WTC11 (cell line): ENCODE data around the gene TFDP1. TPM values are rescaled to one million over a fixed set of nuclear protein-coding genes. Genes with fewer than 3 reads are reported as not detected.

Experiments used
- ATAC-seq: fragments of 200-7000 bp; cut with Tn5 transposase; 2 replicates; pipeline ENCODE4 v1.10.0; 2021; ENCODE audit warnings: mild to moderate bottlenecking, moderate library complexity
- CTCF ChIA-PET: fragments of 300-600 bp; sonication (Branson Sonifier 250); formaldehyde crosslinking; loops from one replicate; lab custom pipeline; 2021; ENCODE audit warnings: antibody characterized with exemption; lab: Charles Lee
- POLR2A ChIA-PET: fragments of 350-600 bp; sonication (Branson Sonifier 250); formaldehyde crosslinking; loops from one replicate; lab custom pipeline; 2021; ENCODE audit warnings: antibody characterized with exemption; lab: Charles Lee
- DNase-seq: peaks from one replicate; pipeline ENCODE4 v3.0.0; 2021; ENCODE audit warnings: low spot score
- H3K27ac Mint-ChIP-seq: 2 replicates; pipeline ENCODE4 v1.8.0; 2021; ENCODE audit warnings: mixed read lengths
- H3K27me3 Mint-ChIP-seq: 2 replicates; pipeline ENCODE4 v1.8.0; 2021; ENCODE audit warnings: low read depth, mild to moderate bottlenecking, moderate library complexity, mixed read lengths
- H3K36me3 Mint-ChIP-seq: 2 replicates; pipeline ENCODE4 v1.8.0; 2021; ENCODE audit warnings: mixed read lengths
- H3K4me1 Mint-ChIP-seq: 2 replicates; pipeline ENCODE4 v1.8.0; 2022; ENCODE audit warnings: mixed read lengths
- H3K4me3 Mint-ChIP-seq: 2 replicates; pipeline ENCODE4 v1.8.0; 2021; ENCODE audit warnings: mild to moderate bottlenecking, moderate library complexity, mixed read lengths
- H3K9me3 Mint-ChIP-seq: 2 replicates; pipeline ENCODE4 v1.8.0; 2021; ENCODE audit warnings: mixed read lengths
- CREB1 ChIP-seq: sonication (generic); formaldehyde crosslinking; IDR thresholded peaks from 2 replicates; pipeline ENCODE4 v1.8.0; 2023; ENCODE audit warnings: mild to moderate bottlenecking, missing genetic modification reagents
- ESRRA ChIP-seq: sonication (generic); formaldehyde crosslinking; IDR thresholded peaks from 2 replicates; pipeline ENCODE4 v1.8.1; 2022; ENCODE audit warnings: mild to moderate bottlenecking, missing genetic modification reagents, borderline replicate concordance
- OVOL2 ChIP-seq: fragments of 250-450 bp; sonication (Bioruptor Pico); IDR thresholded peaks from 2 replicates; pipeline ENCODE4 v1.9.0; 2021; ENCODE audit warnings: mild to moderate bottlenecking, borderline replicate concordance
- RORB ChIP-seq: fragments of 250-450 bp; sonication (Bioruptor Pico); IDR thresholded peaks from 2 replicates; pipeline ENCODE4 v1.9.0; 2021; ENCODE audit warnings: mild to moderate bottlenecking
- SOX15 ChIP-seq: fragments of 250-450 bp; sonication (Bioruptor Pico); IDR thresholded peaks from 2 replicates; pipeline ENCODE4 v1.9.0; 2021; ENCODE audit warnings: mild to moderate bottlenecking
- ZNF671 ChIP-seq: fragments of 250-450 bp; sonication (Bioruptor Pico); IDR thresholded peaks from 2 replicates; pipeline ENCODE4 v1.8.0; 2021; ENCODE audit warnings: mild to moderate bottlenecking
- total RNA-seq: library from RNA; stranded (reverse); gene quantifications from 3 replicates; pipeline ENCODE4 v1.2.3, GENCODE V29; 2021
- TF ChIP-seq, protein P1 (sequence below): sonication (generic); formaldehyde crosslinking; IDR thresholded peaks from 2 replicates; pipeline ENCODE4 v1.8.0; 2022; ENCODE audit warnings: missing genetic modification reagents
- TF ChIP-seq, protein P2 (sequence below): sonication (generic); formaldehyde crosslinking; IDR thresholded peaks from 2 replicates; pipeline ENCODE4 v1.8.0; 2022; ENCODE audit warnings: mild to moderate bottlenecking, missing genetic modification reagents
- TF ChIP-seq, protein P3 (sequence below): sonication (generic); formaldehyde crosslinking; conservative IDR thresholded peaks from 2 replicates; pipeline ENCODE4 v1.8.1; 2023; ENCODE audit warnings: mild to moderate bottlenecking, low read depth, missing genetic modification reagents, moderate library complexity
- TF ChIP-seq, protein P4 (sequence below): sonication (generic); formaldehyde crosslinking; IDR thresholded peaks from 2 replicates; pipeline ENCODE4 v1.8.1; 2022; ENCODE audit warnings: low read depth, missing genetic modification reagents, borderline replicate concordance
- TF ChIP-seq, protein P5 (sequence below): fragments of 250-450 bp; sonication (Bioruptor Pico); IDR thresholded peaks from 2 replicates; pipeline ENCODE4 v1.8.0; 2021; ENCODE audit warnings: mild to moderate bottlenecking
- TF ChIP-seq, protein P6 (sequence below): sonication (generic); formaldehyde crosslinking; IDR thresholded peaks from 2 replicates; pipeline ENCODE4 v1.8.1; 2023; ENCODE audit warnings: mild to moderate bottlenecking, missing genetic modification reagents, moderate library complexity
- TF ChIP-seq, protein P7 (sequence below): sonication (generic); formaldehyde crosslinking; IDR thresholded peaks from 2 replicates; pipeline ENCODE4 v1.8.1; 2022; ENCODE audit warnings: mild to moderate bottlenecking, missing genetic modification reagents, moderate library complexity, borderline replicate concordance
- TF ChIP-seq, protein P8 (sequence below): sonication (generic); formaldehyde crosslinking; conservative IDR thresholded peaks from 2 replicates; pipeline ENCODE4 v1.8.1; 2022; ENCODE audit warnings: mild to moderate bottlenecking, missing genetic modification reagents
- TF ChIP-seq, protein P9 (sequence below): sonication (generic); formaldehyde crosslinking; IDR thresholded peaks from 2 replicates; pipeline ENCODE4 v1.8.0; 2023; ENCODE audit warnings: missing genetic modification reagents

TFDP1 gene
- total RNA-seq, 1 experiment from 2014 or later: 61.2 TPM

DNA sequence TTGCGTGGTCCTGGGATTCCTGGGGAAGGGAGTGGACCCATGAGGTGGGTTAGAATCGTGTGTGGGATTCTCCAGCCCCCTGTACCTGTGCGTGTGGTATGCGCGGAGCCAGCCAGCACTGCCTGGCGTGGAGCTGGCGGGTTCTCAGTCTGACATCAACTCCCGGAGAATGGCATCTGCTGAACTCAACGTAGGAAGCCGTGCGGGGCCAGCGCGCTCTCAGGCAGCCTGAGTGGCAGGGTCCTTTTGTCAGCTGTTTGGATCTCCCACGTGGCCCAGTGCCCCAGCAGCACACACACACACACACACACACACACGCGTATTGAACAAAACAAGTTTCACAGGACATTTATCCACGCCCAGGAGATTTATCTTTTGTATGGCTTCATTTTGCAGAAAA, 45.3 kb downstream of the TFDP1 start (continued):
- TF ChIP-seq, protein P1, sequence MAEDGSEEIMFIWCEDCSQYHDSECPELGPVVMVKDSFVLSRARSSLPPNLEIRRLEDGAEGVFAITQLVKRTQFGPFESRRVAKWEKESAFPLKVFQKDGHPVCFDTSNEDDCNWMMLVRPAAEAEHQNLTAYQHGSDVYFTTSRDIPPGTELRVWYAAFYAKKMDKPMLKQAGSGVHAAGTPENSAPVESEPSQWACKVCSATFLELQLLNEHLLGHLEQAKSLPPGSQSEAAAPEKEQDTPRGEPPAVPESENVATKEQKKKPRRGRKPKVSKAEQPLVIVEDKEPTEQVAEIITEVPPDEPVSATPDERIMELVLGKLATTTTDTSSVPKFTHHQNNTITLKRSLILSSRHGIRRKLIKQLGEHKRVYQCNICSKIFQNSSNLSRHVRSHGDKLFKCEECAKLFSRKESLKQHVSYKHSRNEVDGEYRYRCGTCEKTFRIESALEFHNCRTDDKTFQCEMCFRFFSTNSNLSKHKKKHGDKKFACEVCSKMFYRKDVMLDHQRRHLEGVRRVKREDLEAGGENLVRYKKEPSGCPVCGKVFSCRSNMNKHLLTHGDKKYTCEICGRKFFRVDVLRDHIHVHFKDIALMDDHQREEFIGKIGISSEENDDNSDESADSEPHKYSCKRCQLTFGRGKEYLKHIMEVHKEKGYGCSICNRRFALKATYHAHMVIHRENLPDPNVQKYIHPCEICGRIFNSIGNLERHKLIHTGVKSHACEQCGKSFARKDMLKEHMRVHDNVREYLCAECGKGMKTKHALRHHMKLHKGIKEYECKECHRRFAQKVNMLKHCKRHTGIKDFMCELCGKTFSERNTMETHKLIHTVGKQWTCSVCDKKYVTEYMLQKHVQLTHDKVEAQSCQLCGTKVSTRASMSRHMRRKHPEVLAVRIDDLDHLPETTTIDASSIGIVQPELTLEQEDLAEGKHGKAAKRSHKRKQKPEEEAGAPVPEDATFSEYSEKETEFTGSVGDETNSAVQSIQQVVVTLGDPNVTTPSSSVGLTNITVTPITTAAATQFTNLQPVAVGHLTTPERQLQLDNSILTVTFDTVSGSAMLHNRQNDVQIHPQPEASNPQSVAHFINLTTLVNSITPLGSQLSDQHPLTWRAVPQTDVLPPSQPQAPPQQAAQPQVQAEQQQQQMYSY (CRISPR knock-in tag): no peak
- TF ChIP-seq, all 79 proteins: peak for 0

DNA sequence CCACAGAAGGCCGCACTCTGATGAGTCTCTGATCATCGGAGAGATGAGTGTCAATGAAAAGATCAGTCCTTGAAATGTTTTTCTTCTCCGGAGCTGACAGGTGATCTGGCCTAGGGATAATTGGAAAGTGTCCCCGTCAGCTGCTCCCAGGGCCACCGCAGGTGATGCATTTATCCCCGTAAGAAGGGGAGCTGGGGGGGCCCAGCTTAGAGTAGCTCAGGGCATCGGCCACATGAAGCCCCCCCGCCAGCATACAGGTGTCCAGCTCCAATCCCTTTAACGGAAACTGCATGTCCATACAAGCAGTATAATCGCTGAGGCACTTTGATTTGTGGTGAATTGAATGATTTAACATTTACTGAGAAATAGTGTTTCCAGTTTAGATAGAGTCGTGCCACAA, 45.7 kb downstream of the TFDP1 start:
- POLR2A ChIA-PET: no interaction called here
- Mint-ChIP-seq H3K9me3 (no peaks in the 10 kb centered on the region), H3K27me3 (no peaks in the 10 kb centered on the region), H3K4me3 (no peak overlapping the region), H3K27ac (no peak overlapping the region)
- no peak for ATAC-seq
- DNase-seq: no peak
- TF ChIP-seq, protein P2, sequence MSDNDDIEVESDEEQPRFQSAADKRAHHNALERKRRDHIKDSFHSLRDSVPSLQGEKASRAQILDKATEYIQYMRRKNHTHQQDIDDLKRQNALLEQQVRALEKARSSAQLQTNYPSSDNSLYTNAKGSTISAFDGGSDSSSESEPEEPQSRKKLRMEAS: no peak
- TF ChIP-seq RORB (CRISPR knock-in tag) (no peak), CREB1 (CRISPR knock-in tag) (no peak), ZNF671 (CRISPR knock-in tag) (no peak), OVOL2 (CRISPR knock-in tag) (no peak), SOX15 (CRISPR knock-in tag) (no peak), ESRRA (CRISPR knock-in tag) (no peak)
- TF ChIP-seq, protein P3, sequence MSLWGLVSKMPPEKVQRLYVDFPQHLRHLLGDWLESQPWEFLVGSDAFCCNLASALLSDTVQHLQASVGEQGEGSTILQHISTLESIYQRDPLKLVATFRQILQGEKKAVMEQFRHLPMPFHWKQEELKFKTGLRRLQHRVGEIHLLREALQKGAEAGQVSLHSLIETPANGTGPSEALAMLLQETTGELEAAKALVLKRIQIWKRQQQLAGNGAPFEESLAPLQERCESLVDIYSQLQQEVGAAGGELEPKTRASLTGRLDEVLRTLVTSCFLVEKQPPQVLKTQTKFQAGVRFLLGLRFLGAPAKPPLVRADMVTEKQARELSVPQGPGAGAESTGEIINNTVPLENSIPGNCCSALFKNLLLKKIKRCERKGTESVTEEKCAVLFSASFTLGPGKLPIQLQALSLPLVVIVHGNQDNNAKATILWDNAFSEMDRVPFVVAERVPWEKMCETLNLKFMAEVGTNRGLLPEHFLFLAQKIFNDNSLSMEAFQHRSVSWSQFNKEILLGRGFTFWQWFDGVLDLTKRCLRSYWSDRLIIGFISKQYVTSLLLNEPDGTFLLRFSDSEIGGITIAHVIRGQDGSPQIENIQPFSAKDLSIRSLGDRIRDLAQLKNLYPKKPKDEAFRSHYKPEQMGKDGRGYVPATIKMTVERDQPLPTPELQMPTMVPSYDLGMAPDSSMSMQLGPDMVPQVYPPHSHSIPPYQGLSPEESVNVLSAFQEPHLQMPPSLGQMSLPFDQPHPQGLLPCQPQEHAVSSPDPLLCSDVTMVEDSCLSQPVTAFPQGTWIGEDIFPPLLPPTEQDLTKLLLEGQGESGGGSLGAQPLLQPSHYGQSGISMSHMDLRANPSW (CRISPR knock-in tag): no peak
- TF ChIP-seq, protein P4, sequence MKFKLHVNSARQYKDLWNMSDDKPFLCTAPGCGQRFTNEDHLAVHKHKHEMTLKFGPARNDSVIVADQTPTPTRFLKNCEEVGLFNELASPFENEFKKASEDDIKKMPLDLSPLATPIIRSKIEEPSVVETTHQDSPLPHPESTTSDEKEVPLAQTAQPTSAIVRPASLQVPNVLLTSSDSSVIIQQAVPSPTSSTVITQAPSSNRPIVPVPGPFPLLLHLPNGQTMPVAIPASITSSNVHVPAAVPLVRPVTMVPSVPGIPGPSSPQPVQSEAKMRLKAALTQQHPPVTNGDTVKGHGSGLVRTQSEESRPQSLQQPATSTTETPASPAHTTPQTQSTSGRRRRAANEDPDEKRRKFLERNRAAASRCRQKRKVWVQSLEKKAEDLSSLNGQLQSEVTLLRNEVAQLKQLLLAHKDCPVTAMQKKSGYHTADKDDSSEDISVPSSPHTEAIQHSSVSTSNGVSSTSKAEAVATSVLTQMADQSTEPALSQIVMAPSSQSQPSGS (CRISPR knock-in tag): no peak
- TF ChIP-seq, protein P5, sequence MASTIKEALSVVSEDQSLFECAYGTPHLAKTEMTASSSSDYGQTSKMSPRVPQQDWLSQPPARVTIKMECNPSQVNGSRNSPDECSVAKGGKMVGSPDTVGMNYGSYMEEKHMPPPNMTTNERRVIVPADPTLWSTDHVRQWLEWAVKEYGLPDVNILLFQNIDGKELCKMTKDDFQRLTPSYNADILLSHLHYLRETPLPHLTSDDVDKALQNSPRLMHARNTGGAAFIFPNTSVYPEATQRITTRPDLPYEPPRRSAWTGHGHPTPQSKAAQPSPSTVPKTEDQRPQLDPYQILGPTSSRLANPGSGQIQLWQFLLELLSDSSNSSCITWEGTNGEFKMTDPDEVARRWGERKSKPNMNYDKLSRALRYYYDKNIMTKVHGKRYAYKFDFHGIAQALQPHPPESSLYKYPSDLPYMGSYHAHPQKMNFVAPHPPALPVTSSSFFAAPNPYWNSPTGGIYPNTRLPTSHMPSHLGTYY (CRISPR knock-in tag): no peak
- TF ChIP-seq, protein P6, sequence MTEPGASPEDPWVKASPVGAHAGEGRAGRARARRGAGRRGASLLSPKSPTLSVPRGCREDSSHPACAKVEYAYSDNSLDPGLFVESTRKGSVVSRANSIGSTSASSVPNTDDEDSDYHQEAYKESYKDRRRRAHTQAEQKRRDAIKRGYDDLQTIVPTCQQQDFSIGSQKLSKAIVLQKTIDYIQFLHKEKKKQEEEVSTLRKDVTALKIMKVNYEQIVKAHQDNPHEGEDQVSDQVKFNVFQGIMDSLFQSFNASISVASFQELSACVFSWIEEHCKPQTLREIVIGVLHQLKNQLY: no peak
- TF ChIP-seq, protein P1 (CRISPR knock-in tag): no peak
- TF ChIP-seq, protein P7, sequence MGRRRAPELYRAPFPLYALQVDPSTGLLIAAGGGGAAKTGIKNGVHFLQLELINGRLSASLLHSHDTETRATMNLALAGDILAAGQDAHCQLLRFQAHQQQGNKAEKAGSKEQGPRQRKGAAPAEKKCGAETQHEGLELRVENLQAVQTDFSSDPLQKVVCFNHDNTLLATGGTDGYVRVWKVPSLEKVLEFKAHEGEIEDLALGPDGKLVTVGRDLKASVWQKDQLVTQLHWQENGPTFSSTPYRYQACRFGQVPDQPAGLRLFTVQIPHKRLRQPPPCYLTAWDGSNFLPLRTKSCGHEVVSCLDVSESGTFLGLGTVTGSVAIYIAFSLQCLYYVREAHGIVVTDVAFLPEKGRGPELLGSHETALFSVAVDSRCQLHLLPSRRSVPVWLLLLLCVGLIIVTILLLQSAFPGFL (CRISPR knock-in tag): no peak
- TF ChIP-seq, protein P8, sequence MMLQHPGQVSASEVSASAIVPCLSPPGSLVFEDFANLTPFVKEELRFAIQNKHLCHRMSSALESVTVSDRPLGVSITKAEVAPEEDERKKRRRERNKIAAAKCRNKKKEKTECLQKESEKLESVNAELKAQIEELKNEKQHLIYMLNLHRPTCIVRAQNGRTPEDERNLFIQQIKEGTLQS (CRISPR knock-in tag): no peak
- TF ChIP-seq, protein P9, sequence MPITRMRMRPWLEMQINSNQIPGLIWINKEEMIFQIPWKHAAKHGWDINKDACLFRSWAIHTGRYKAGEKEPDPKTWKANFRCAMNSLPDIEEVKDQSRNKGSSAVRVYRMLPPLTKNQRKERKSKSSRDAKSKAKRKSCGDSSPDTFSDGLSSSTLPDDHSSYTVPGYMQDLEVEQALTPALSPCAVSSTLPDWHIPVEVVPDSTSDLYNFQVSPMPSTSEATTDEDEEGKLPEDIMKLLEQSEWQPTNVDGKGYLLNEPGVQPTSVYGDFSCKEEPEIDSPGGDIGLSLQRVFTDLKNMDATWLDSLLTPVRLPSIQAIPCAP (CRISPR knock-in tag): no peak
- TF ChIP-seq, all 79 proteins: peak for 0
- H3K36me3 Mint-ChIP-seq: peaks cover 45% of the 10 kb centered on the region
- H3K4me1 Mint-ChIP-seq: 0 out of 2 replicates have a peak, but pooled peaks cover 2% of the 10 kb centered on the region
- CTCF ChIA-PET: interaction anchor here (1.4 kb wide), 1 partner anchor 13 kb away, joined by 3 read pairs; no protein-coding TSS in a partner anchor
